ENCODE data around the gene CYP4F2.
"Not testable (repeated sequence)": the region's sequence is repeated elsewhere in the genome, so short reads cannot be mapped to it uniquely, and the experiment has no call there.

CYP4F2 gene

DNA sequence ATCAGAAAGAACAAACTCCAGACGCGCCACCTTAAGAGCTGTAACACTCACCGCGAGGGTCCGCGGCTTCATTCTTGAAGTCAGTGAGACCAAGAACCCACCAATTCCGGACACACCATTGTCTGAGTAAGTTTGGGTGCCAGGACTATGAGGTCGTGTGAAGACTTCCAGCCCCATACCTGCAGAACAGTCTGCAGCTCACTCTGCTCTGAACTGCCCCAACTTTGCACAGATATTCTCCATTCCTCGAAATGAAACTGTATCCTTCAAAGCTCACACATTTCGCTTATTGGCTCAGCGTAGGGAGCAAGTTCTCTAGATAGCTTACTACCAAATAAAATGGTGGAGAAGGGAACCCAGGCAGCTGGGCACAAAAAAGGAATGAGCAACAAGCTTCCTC lies 2.6 kb upstream of the CYP4F2 start:
- in situ Hi-C loops (cut with MboI; ENCODE audit: low sequenced_read_pairs), result no loop called here

DNA sequence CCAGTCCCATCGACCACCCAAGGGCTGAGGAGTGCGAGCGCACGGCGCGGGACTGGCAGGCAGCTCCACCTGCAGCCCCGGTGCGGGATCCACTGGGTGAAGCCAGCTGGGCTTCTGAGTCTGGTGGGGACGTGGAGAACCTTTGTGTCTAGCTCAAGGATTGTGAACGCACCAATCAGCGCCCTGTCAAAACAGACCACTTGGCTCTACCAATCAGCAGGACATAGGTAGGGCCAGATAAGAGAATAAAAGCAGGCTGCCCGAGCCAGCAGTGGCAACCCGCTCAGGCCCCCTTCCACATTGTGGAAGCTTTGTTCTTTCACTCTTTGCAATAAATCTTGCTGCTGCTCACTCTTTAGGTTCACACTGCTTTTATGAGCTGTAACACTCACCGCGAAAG lies 2.2 kb upstream of the CYP4F2 start:
- in situ Hi-C loops (cut with MboI; ENCODE audit: low sequenced_read_pairs), result not testable (repeated sequence)

DNA sequence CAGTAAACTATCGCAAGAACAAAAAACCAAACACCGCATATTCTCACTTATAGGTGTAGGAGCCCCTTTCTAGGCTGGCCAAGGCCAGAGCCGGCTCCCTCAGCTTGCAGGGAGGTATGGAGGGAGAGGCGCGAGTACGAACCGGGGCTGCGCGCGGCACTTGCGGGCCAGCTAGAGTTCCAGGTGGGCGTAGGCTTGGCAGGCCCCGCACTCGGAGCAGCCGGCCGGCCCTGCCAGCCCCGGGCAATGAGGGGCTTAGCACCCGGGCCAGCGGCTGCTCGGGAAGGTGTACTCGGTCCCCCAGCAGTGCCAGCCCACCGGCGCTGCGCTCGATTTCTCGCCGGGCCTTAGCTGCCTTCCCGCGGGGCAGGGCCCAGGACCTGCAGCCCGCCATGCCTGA lies 1.7 kb upstream of the CYP4F2 start:
- in situ Hi-C loops (cut with MboI; ENCODE audit: low sequenced_read_pairs), result not testable (repeated sequence)

DNA sequence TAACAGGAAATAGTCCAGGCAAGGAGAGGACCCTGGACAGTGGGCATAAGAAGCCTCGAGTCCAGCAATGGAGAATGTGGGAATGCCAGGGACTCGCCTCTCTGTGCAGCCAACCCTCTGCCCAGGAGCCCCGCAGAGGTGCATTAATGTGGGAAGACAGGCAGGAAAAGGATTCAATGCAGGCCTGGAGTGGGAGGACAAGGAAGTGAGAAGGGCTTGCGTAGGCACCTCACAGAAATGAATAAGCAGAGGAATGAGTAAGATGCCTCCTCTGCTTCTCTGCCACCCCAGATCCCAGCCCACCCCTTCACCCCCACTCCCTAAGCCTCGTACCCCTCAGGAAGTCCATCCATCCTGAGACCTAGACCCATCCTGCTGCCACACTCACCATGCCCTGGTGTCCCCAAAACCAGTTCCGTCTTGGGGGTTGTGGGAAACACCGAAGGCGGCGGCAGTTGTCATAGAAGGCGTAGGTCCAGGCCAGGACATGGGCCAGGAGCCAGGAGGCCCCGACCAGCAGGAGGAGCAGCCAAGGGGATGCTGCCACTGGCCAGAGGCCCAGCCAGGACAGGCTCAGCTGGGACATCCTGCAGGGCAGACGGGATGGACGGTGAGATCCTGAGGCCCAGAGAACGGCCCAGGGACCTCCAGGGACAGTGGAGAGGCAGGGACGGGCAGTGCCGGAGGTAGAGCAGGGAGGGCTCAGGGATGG lies 692 bp downstream of the CYP4F2 start:
- in situ Hi-C loops (cut with MboI; ENCODE audit: low sequenced_read_pairs), result no loop called here

DNA sequence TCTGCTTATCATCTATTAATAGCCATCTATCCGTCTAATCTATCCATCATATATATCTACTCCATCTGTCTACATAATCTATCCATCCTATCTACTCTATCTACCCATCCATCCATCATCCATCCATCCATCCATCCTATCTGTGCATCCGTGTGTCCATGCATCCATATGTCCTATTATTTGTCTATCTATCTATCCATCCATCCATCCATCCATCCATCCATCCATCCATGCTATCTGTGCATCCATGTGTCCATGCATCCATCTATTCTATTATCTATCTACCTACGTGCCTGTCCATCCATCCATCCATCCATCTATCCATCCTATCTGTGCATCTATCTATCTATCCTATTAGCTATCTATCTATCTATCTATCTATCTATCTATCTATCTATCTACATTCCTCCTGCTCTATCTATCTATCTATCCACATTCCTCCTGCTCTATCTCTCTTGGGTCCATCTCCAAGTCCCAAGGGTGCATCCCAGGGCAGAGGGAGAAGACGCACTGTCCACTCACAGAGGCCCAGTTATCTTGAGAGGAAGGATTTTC lies 1.9 kb downstream of the CYP4F2 start:
- in situ Hi-C loops (cut with MboI; ENCODE audit: low sequenced_read_pairs), result no loop called here

DNA sequence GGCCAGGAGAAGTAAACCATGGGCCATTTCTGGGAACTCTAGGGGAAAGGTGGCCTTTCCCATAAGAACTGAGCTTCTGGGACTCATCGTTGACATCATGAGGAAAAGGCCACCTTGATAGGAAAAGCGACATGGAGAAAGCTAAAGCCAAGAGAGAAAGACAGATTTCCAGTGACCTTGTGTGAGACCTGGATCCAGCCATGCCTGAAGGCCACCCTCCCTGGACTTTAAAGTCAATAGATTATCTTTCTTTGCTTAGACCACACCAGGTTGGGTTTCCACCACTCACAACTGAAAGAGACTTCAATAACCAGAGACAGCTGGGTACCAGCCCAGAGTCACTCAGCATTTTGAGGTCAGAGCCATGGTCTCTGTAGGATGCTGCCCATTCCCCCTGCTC lies 3.5 kb downstream of the CYP4F2 start:
- in situ Hi-C loops (cut with MboI; ENCODE audit: low sequenced_read_pairs), result no loop called here

DNA sequence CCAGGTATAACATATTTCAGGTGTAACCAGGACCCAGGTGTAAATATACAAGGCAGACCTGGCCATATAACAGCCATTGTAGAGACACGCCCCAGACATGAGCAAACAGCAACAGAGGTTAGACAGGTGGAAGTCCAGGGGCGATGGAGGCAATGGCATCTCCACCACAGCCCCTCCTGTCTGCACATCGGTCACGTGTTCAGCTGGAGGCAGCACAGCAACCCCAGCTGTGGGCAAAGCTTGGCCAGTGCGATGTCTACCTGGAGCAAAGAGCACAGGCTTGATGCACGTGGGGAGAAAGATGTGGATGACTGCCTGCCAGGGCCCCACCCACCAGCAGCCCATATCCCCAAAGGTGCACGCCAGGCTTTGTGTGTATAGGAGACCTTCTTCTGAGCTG lies 4.4 kb downstream of the CYP4F2 start:
- in situ Hi-C loops (cut with MboI; ENCODE audit: low sequenced_read_pairs), result no loop called here

DNA sequence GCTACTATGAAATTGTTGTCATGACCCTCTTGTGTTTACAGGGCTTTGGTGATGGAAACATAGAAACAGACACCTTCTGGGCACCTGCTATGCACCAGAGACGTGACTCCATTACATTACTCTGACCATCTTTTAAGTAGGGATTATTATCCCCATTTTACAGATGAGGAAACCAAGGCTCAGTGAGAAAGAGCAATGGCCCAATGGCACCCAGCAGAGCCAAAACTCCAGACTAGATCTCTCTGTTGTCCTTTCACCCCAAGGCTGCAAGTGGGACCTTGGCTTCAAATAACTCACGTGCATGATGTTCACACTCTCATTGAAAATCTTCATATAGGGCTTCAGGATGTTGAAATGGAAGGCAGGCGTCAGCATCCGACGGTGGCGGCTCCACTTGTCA lies 5.9 kb downstream of the CYP4F2 start:
- in situ Hi-C loops (cut with MboI; ENCODE audit: low sequenced_read_pairs), result no loop called here

DNA sequence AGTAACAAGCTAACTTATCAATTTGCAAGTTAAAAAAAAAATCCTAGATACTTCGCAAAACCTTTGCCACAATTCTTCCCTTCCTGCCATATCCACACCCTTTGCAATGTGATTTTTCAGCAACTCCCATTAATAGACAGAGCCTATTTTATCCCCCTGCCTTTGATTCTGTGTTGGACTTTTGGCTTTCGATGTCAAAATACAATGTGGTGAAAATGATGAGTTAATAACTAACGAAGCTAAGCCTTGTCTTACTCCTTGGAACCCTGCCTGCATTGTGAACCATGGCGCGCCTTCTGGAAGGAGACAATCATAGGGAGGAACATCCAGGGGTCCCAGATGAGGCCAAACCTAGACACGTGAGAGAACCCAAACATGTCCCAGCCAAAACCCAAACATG lies 6.4 kb downstream of the CYP4F2 start:
- in situ Hi-C loops (cut with MboI; ENCODE audit: low sequenced_read_pairs), result no loop called here

DNA sequence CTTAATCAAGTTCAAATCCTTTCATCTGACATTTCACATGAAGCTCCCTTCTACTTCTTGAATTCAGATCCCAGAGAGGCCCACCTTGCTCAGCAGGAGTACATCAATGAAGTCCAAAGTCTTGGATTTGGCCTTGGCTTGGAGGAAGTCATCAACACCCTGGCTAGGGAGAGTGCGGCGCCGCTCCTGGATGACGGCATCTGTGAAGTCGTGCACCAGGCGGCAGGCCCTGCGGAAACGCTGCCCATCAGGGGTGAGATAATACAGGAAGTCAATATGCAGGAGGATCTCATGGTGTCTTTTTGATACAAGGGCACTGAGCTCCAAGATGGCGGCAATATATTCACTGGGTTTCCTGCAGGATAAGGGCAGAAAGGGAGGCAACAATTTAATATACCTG lies 8.5 kb downstream of the CYP4F2 start:
- in situ Hi-C loops (cut with MboI; ENCODE audit: low sequenced_read_pairs), result not testable (repeated sequence)

DNA sequence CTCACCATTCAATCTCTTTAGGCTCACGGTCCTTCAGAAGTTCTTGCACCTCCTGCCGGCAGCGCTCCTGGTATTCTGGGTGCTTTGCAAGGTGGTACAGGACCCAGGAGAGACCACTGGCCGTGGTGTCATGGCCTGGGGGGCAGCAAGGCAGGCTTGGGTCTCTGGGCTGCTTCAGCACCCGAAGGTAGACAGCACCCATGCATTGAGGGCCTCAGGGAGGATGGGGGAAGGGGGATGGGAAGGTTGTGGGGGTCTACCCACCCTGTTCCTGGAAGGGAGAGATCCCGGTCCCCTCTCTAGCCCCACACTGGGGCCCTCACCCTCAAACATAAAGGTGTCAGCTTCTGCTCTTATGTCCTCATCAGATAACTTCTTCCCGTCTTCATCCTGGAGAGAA lies 12.0 kb downstream of the CYP4F2 start:
- in situ Hi-C loops (cut with MboI; ENCODE audit: low sequenced_read_pairs), result no loop called here

DNA sequence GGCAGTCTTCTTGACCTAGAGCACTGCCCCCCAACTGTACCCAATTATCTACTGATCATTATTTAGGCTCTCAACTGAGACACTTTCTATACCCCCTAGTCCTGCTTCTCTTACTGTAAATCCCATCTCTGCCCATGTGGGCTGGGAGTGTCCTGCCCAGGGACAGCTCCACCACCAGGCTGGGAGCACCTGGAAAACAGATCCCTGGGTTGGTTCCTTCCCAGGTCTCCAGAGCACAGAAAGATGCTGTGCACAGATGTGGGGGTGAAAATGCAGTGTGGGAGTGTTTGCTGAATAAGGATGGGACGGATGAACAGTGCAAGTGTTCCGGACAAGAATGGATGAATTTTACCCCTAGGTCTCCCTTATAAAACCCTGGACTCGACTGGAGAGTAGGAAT lies 12.7 kb downstream of the CYP4F2 start:
- in situ Hi-C loops (cut with MboI; ENCODE audit: low sequenced_read_pairs), result no loop called here

DNA sequence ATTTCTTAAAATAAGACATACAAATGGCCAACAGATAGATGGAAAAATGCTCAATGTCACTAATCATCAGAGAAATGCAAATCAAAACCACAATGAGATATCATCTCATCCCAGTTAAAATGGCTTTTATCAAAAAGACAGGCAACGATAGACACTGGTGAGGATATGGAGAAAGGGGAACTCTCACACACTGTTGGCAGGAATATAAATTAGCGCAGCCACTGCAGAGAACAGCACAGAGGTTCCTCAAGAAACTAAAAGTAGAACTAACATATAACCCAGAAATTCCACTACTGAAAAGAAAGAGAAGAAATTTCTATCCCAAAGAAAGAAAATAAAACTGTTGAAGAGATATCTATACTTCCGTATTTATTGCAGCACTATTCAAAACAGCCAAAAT lies 14.5 kb downstream of the CYP4F2 start:
- in situ Hi-C loops (cut with MboI; ENCODE audit: low sequenced_read_pairs), result not testable (repeated sequence)

DNA sequence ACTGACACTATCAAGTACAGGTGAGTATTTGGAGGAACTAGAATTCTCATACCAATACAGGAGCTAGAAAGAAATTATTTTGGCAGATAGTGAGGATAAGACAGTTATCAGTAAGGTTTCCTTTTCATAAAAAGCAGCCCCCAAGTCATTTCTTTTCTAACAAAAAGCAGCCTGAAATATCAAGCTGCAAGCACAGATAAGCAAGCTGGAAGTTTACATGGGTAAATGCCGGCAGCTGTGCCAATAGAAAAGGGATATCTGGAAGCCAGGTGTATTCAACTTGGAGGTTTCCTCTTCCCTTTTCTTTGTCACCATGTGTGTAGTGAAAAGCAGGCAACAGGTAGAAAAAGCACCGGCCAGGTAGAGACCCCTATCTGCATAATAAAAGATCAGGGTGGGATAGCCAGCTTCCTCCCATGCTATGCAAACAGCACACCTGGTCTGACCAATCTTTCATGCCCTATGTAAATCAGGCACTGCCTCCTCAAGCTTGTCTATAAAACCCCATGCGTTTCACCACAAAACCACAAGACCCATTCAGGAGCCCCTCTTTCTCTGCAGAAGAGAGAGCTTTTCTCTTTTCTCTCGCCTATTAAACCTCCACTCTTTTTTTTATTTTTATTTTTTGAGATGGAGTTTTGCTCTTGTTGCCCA lies 22.9 kb downstream of the CYP4F2 start:
- in situ Hi-C loops (cut with MboI; ENCODE audit: low sequenced_read_pairs), result loop anchor here (25.0 kb wide), 1 partner anchor 312 kb away; the partner anchor contains the start of genes AP1M1 and FAM32A

DNA sequence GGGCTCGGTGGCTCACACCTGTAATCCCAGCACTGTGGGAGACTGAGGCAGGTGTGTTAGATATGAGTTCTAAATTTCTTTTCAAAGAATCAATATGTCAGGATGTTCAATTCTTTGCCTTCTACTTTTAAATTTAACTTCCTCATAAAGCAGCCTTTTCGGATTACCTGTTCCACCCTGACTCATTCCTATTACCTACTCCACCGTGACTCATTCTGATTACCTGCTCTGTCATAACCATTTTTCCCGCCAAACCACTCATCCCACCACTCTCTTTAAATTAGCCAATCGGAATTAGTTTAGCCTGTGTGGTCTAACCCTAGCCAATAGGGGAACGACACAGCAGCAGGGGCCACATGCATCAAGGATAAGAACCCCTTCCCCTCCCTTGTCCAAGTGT lies 24.1 kb downstream of the CYP4F2 start:
- in situ Hi-C loops (cut with MboI; ENCODE audit: low sequenced_read_pairs), result loop anchor here (25.0 kb wide), 1 partner anchor 314 kb away; the partner anchor contains the start of genes AP1M1 and FAM32A

DNA sequence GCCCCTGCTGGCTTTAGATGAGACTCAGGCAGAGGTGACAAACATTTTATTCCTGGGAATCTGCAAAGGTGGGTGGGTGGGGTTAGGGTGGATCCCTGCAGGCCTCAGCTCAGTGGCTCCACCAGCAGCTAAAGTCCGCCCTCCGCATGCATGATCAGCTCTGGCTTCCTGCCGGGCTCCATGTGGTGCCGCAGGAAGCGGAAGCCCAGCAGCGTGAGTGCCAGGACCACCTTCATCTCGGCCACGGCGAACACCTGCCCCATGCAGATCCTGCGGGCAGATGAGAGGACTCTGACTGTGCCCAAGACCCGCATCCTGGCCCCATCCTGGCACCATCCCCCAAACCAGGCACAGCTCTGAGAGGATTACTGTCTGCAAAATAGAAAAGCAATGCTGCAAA lies 26.3 kb downstream of the CYP4F2 start:
- in situ Hi-C loops (cut with MboI; ENCODE audit: low sequenced_read_pairs), result loop anchor here (25.0 kb wide), 1 partner anchor 316 kb away; the partner anchor contains the start of genes AP1M1 and FAM32A

DNA sequence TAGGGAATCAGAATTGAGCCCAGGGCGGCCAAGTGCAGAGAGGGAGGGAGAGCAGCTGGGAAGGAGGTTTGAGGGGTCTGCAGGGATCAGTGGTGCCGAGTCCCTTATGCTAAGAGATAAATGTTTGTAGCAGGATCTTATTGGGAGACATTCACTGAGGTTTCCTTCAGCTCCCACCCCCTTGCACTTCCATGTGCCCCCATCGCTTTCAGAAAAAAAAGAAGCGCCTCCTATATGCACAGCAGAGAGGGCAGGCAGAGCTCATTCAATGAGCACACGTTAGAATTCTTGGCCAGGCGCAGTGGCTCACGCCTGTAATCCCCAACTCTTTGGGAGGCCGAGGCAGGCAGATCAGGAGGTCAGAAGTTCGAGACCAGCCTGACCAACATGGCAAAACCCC lies 28.0 kb downstream of the CYP4F2 start:
- in situ Hi-C loops (cut with MboI; ENCODE audit: low sequenced_read_pairs), result loop anchor here (25.0 kb wide), 1 partner anchor 317 kb away; the partner anchor contains the start of genes AP1M1 and FAM32A

DNA sequence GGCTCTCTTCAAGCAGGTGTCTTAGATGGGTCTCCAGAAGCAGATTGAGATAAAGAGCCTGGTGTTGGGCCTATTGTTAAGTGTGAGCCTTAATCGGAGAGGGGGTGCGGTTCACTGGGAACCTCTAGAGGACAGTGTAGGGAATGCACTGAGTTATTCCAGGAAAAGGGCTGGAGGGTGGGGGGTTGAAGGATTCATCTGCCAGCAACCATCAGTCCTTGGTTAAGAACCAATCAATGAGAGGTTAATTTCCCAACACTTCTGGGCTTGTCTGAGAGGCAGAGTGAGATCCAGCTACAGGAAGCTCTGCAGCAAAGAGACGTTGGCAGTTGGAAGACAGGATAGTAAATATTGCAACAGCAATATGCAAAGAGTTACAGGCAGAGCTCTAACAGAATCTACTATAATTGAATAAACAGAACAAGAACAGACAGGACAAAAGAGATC lies 28.7 kb downstream of the CYP4F2 start:
- in situ Hi-C loops (cut with MboI; ENCODE audit: low sequenced_read_pairs), result loop anchor here (25.0 kb wide), 1 partner anchor 318 kb away; the partner anchor contains the start of genes AP1M1 and FAM32A

DNA sequence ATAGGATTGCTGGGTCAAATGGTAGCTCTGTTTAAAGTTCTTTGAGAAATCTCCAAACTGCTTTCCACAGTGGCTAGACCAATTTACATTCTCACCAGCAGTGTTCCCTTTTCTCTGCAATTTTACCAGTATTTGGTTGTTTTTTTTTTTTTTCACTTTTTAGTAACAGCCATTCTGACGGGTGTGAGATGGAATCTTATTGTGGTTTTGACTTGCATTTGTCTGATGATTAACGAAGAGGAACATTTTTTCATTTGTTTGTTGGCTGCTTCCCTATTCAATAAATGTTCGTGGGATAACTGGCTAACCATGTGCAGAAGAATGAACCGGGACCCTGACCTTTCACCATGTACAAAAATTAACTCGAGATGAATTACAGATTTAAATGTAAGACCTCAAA lies 31.2 kb downstream of the CYP4F2 start:
- in situ Hi-C loops (cut with MboI; ENCODE audit: low sequenced_read_pairs), result loop anchor here (25.0 kb wide), 1 partner anchor 321 kb away; the partner anchor contains the start of genes AP1M1 and FAM32A

DNA sequence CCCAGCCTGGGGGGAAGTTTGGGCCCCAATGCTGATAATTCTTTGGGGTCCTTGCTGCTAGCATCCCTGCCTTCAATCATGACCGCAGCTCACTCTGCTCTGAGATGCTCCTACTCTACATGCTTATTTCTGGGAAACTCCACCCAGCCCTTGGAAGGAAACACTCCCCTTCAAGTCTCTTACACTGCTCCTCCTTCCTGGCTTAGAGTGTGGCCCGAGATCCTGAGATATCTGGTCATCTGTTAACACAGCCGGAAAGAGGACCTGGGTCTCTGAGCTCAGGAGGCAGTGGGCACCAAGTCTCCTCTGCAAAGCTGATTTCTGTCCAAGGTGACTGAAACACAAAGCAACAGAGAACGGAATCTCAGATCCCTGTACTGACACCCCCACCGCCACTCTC lies 33.0 kb downstream of the CYP4F2 start:
- in situ Hi-C loops (cut with MboI; ENCODE audit: low sequenced_read_pairs), result loop anchor here (25.0 kb wide), 1 partner anchor 322 kb away; the partner anchor contains the start of genes AP1M1 and FAM32A

DNA sequence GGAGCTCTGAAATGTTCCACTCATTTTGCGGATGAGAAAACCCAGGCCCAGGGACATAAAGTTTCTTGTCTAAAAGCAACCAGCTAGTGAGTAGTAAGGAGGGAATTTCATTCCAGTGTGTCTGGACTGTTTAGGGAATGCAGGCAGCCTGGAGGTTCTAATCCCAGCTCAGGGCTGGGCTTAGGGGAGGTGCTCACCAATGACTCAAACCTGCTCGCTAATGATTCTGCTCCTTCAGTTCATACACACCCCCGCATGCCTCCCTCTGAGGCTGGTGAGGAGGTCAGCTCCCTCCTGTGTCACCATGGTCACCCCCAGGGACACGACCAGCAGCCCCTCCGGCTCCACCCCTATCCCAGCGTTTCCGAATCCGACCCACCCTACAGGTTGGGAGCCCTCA lies 34.6 kb downstream of the CYP4F2 start:
- in situ Hi-C loops (cut with MboI; ENCODE audit: low sequenced_read_pairs), result loop anchor here (25.0 kb wide), 1 partner anchor 324 kb away; the partner anchor contains the start of genes AP1M1 and FAM32A

DNA sequence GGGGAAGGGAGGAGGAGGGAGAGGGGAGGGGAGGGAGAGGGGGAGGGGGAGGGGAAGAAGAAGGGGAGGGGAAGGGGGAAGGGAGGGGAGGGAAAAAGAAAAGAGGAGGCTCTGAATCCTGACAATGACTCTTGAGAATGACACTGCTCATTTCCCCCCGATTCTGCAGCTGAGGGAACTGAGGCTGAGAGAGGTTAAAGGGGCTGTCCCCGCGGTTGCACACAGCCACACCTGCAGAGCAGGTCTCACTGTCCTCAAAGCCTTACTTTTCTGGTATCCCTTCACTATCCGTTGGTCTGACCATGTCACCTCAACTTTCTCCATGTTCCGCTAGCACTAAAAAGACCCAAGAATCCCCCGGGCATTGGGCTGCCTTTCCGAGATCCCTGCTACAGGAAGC lies 35.4 kb downstream of the CYP4F2 start:
- in situ Hi-C loops (cut with MboI; ENCODE audit: low sequenced_read_pairs), result loop anchor here (25.0 kb wide), 1 partner anchor 325 kb away; the partner anchor contains the start of genes AP1M1 and FAM32A

All from HL-60/S4 treated with retinoic acid at 250 ng/mL for 4 days and 3 days (cell line).